GM18517 (cell line): Measurements from ENCODE around the gene ABCB8.

Source experiments
- ATAC-seq: cut with Tn5 transposase; IDR thresholded peaks from one replicate; pipeline ENCODE4 v1.9.1; 2021; ENCODE audit warnings: mild to moderate bottlenecking, moderate library complexity; ENCODE audit not compliant: unreplicated experiment

The ABCB8 gene

GRCh38 chr7:151056666-151057505, 28.6 kb downstream of the ABCB8 start:
- no peak for ATAC-seq

GRCh38 chr7:151057506-151057988, 29.3 kb downstream of the ABCB8 start, which contains the start of gene CDK5:
Gene CDK5 (minus strand): TSS chr7:151057897. CDS start chr7:151057848, 49 bp downstream.
- peak; percentile 39 for ATAC-seq

- ATAC-seq, result peak; percentile 84
Measured at GRCh38 chr7:151057989-151058780, 29.9 kb downstream of the ABCB8 start.

- ATAC-seq, result no peak
Measured at GRCh38 chr7:151058781-151059366, 30.6 kb downstream of the ABCB8 start.

- no peak for ATAC-seq
Measured at GRCh38 chr7:151059367-151060112, 31.3 kb downstream of the ABCB8 start, which contains the start of gene SLC4A2. Gene SLC4A2 (plus strand): TSS chr7:151059589. CDS start chr7:151061988, 2,399 bp downstream.

GRCh38 chr7:151060113-151060415, 31.8 kb downstream of the ABCB8 start:
- ATAC-seq, result no peak

GRCh38 chr7:151060416-151061212, 32.4 kb downstream of the ABCB8 start:
- ATAC-seq, result no peak

- ATAC-seq, result no peak
Measured at GRCh38 chr7:151061213-151062110, 33.2 kb downstream of the ABCB8 start.

GRCh38 chr7:151062111-151062398, 33.8 kb downstream of the ABCB8 start:
- no peak for ATAC-seq

- ATAC-seq, result no peak
Measured at GRCh38 chr7:151062399-151063211, 34.4 kb downstream of the ABCB8 start.

GRCh38 chr7:151063212-151063561, 34.9 kb downstream of the ABCB8 start:
- ATAC-seq, result no peak

GRCh38 chr7:151064454-151064853, 36.2 kb downstream of the ABCB8 start:
- ATAC-seq, result no peak

GRCh38 chr7:151064993-151065392, 36.7 kb downstream of the ABCB8 start:
- no peak for ATAC-seq

- no peak for ATAC-seq
Measured at GRCh38 chr7:151065516-151065915, 37.3 kb downstream of the ABCB8 start.

GRCh38 chr7:151066273-151066974, 38.2 kb downstream of the ABCB8 start:
- ATAC-seq, result no peak

GRCh38 chr7:151068069-151068773, 40.0 kb downstream of the ABCB8 start:
- no peak for ATAC-seq
